Activated naive CD8-positive, alpha-beta T cell (primary cell): ENCODE measurements around the gene STARD10.

Experiments used
- H3K27ac Mint-ChIP-seq: one replicate; pipeline ENCODE4 v1.8.0; 2021; ENCODE audit warnings: mixed read lengths
- H3K27me3 Mint-ChIP-seq: one replicate; pipeline ENCODE4 v1.8.0; 2021; ENCODE audit warnings: mixed read lengths
- H3K36me3 Mint-ChIP-seq: one replicate; pipeline ENCODE4 v1.8.0; 2021; ENCODE audit warnings: mixed read lengths
- H3K4me1 Mint-ChIP-seq: one replicate; pipeline ENCODE4 v1.8.0; 2021; ENCODE audit warnings: low read depth, mixed read lengths
- H3K4me3 Mint-ChIP-seq: one replicate; pipeline ENCODE4 v1.8.0; 2021; ENCODE audit warnings: mild to moderate bottlenecking, mixed read lengths
- H3K9me3 Mint-ChIP-seq: one replicate; pipeline ENCODE4 v1.8.0; 2021; ENCODE audit warnings: low read depth, mixed read lengths

Gene STARD10

GRCh38 chr11:72732329-72732728 lies 61.5 kb downstream of the STARD10 start:
- Mint-ChIP-seq H3K4me3 (no peak overlapping the region), H3K27ac (no peak overlapping the region), H3K36me3 (peaks cover 5% of the 10 kb centered on the region), H3K4me1 (peaks cover 16% of the 10 kb centered on the region), H3K9me3 (no peaks in the 10 kb centered on the region), H3K27me3 (no peaks in the 10 kb centered on the region)

GRCh38 chr11:72730737-72731136 lies 63.1 kb downstream of the STARD10 start:
- H3K27me3 Mint-ChIP-seq, result no peaks in the 10 kb centered on the region
- H3K27ac Mint-ChIP-seq, result peak overlapping the region; percentile 10
- peaks cover 5% of the 10 kb centered on the region for H3K36me3 Mint-ChIP-seq
- H3K4me3 Mint-ChIP-seq, result no peak overlapping the region
- no peaks in the 10 kb centered on the region for H3K9me3 Mint-ChIP-seq
- peaks cover 5% of the 10 kb centered on the region for H3K4me1 Mint-ChIP-seq

- H3K36me3 Mint-ChIP-seq, result peaks cover 6% of the 10 kb centered on the region
- peak overlapping the region; percentile 11 for H3K27ac Mint-ChIP-seq
- H3K9me3 Mint-ChIP-seq, result no peaks in the 10 kb centered on the region
- H3K4me3 Mint-ChIP-seq, result no peak overlapping the region
- H3K4me1 Mint-ChIP-seq, result peaks cover 8% of the 10 kb centered on the region
- no peaks in the 10 kb centered on the region for H3K27me3 Mint-ChIP-seq
Measured at GRCh38 chr11:72730243-72730642, 63.6 kb downstream of the STARD10 start.

- peak overlapping the region; percentile 64 for H3K27ac Mint-ChIP-seq
- no peaks in the 10 kb centered on the region for H3K27me3 Mint-ChIP-seq
- H3K9me3 Mint-ChIP-seq, result no peaks in the 10 kb centered on the region
- H3K36me3 Mint-ChIP-seq, result peaks cover 8% of the 10 kb centered on the region
- no peak overlapping the region for H3K4me3 Mint-ChIP-seq
- peaks cover 16% of the 10 kb centered on the region for H3K4me1 Mint-ChIP-seq
Measured at GRCh38 chr11:72727521-72727920, 66.3 kb downstream of the STARD10 start.

- Mint-ChIP-seq H3K27me3 (no peaks in the 10 kb centered on the region), H3K4me3 (no peak overlapping the region), H3K4me1 (peaks cover 22% of the 10 kb centered on the region), H3K9me3 (no peaks in the 10 kb centered on the region), H3K27ac (no peak overlapping the region), H3K36me3 (peaks cover 8% of the 10 kb centered on the region)
Measured at GRCh38 chr11:72726266-72727220, 67.3 kb downstream of the STARD10 start.

- Mint-ChIP-seq H3K4me1 (peaks cover 28% of the 10 kb centered on the region), H3K9me3 (no peaks in the 10 kb centered on the region)
Measured at GRCh38 chr11:72725724-72726028, 68.2 kb downstream of the STARD10 start.

GRCh38 chr11:72724851-72725723 lies 68.8 kb downstream of the STARD10 start:
- Mint-ChIP-seq H3K36me3 (peaks cover 3% of the 10 kb centered on the region), H3K9me3 (no peaks in the 10 kb centered on the region), H3K4me1 (peaks cover 33% of the 10 kb centered on the region), H3K4me3 (peak overlapping the region; percentile 27), H3K27ac (peak overlapping the region; percentile 72), H3K27me3 (no peaks in the 10 kb centered on the region)

More at GRCh38 chr11:72725724-72726028, 68.2 kb downstream of the STARD10 start:
- no peak overlapping the region for H3K27ac Mint-ChIP-seq
- H3K4me3 Mint-ChIP-seq, result no peak overlapping the region
- H3K36me3 Mint-ChIP-seq, result peaks cover 5% of the 10 kb centered on the region
- no peaks in the 10 kb centered on the region for H3K27me3 Mint-ChIP-seq

GRCh38 chr11:72724021-72724551 lies 69.8 kb downstream of the STARD10 start:
- Mint-ChIP-seq H3K4me3 (peak overlapping the region; percentile 30), H3K9me3 (no peaks in the 10 kb centered on the region), H3K27me3 (no peaks in the 10 kb centered on the region), H3K4me1 (peaks cover 42% of the 10 kb centered on the region), H3K27ac (peak overlapping the region; percentile 50), H3K36me3 (peaks cover 3% of the 10 kb centered on the region)

- H3K9me3 Mint-ChIP-seq, result no peaks in the 10 kb centered on the region
- H3K4me3 Mint-ChIP-seq, result peak overlapping the region; percentile 30
- peaks cover 48% of the 10 kb centered on the region for H3K4me1 Mint-ChIP-seq
- H3K27ac Mint-ChIP-seq, result no peak overlapping the region
- peaks cover 3% of the 10 kb centered on the region for H3K36me3 Mint-ChIP-seq
- H3K27me3 Mint-ChIP-seq, result no peaks in the 10 kb centered on the region
Measured at GRCh38 chr11:72723508-72723907, 70.3 kb downstream of the STARD10 start.

GRCh38 chr11:72722050-72722748 lies 71.6 kb downstream of the STARD10 start:
- Mint-ChIP-seq H3K9me3 (no peaks in the 10 kb centered on the region), H3K27ac (peak overlapping the region; percentile 98), H3K4me3 (peak overlapping the region; percentile 99), H3K27me3 (no peaks in the 10 kb centered on the region), H3K36me3 (peaks cover 3% of the 10 kb centered on the region), H3K4me1 (peaks cover 54% of the 10 kb centered on the region)

- H3K4me3 Mint-ChIP-seq, result peak overlapping the region; percentile 99
- H3K9me3 Mint-ChIP-seq, result no peaks in the 10 kb centered on the region
- peaks cover 3% of the 10 kb centered on the region for H3K36me3 Mint-ChIP-seq
- H3K27ac Mint-ChIP-seq, result peak overlapping the region; percentile 98
- peaks cover 54% of the 10 kb centered on the region for H3K4me1 Mint-ChIP-seq
- no peaks in the 10 kb centered on the region for H3K27me3 Mint-ChIP-seq
Measured at GRCh38 chr11:72721689-72722049, 72.2 kb downstream of the STARD10 start.

GRCh38 chr11:72721276-72721675 lies 72.6 kb downstream of the STARD10 start:
- H3K27ac Mint-ChIP-seq, result peak overlapping the region; percentile 98
- H3K27me3 Mint-ChIP-seq, result no peaks in the 10 kb centered on the region
- no peaks in the 10 kb centered on the region for H3K9me3 Mint-ChIP-seq
- peak overlapping the region; percentile 99 for H3K4me3 Mint-ChIP-seq
- peaks cover 3% of the 10 kb centered on the region for H3K36me3 Mint-ChIP-seq
- H3K4me1 Mint-ChIP-seq, result peaks cover 54% of the 10 kb centered on the region

GRCh38 chr11:72720784-72721183 lies 73.1 kb downstream of the STARD10 start:
- H3K9me3 Mint-ChIP-seq, result no peaks in the 10 kb centered on the region
- peak overlapping the region; percentile 99 for H3K4me3 Mint-ChIP-seq
- H3K27me3 Mint-ChIP-seq, result no peaks in the 10 kb centered on the region
- peaks cover 57% of the 10 kb centered on the region for H3K4me1 Mint-ChIP-seq
- peaks cover 3% of the 10 kb centered on the region for H3K36me3 Mint-ChIP-seq
- H3K27ac Mint-ChIP-seq, result peak overlapping the region; percentile 98

GRCh38 chr11:72720047-72720446 lies 73.8 kb downstream of the STARD10 start:
- Mint-ChIP-seq H3K9me3 (no peaks in the 10 kb centered on the region), H3K36me3 (peaks cover under 1% of the 10 kb centered on the region), H3K27ac (peak overlapping the region; percentile 98), H3K27me3 (no peaks in the 10 kb centered on the region), H3K4me3 (peak overlapping the region; percentile 99), H3K4me1 (peaks cover 54% of the 10 kb centered on the region)
